Measurements from ENCODE around the gene CAPN2. TPM values are rescaled to one million over a fixed set of nuclear protein-coding genes. Genes with fewer than 3 reads are reported as not detected.

CAPN2 gene
- total and polyA plus RNA-seq, 2 experiments from 2014 or later, result 8.4 to 17.8 TPM

- Histone ChIP-seq H3K27ac (ENCODE audit: low read depth) (no peak overlapping the region), H3K4me2 (no peak overlapping the region), H3K27me3 (ENCODE audit: insufficient read depth) (no peaks in the 10 kb centered on the region), H3F3A (replicated peaks; ENCODE audit: low read depth) (no peaks in the 10 kb centered on the region), H3K9me2 (ENCODE audit: insufficient read depth) (peaks cover 4% of the 10 kb centered on the region; the same call in 1 of the 2 replicates), H3K4me3 (no peak overlapping the region), H3K36me3 (ENCODE audit: insufficient read depth) (peaks cover 12% of the 10 kb centered on the region; the same call in 1 of the 2 replicates), H2AFZ (0 out of 2 replicates have a peak overlapping the region, but pooled peaks have one; percentile 14), H3K4me1 (ENCODE audit: insufficient read depth) (no peaks in the 10 kb centered on the region), H3K79me2 (replicated peaks; ENCODE audit: insufficient read depth) (no peaks in the 10 kb centered on the region), H4K20me1 (replicated peaks; ENCODE audit: insufficient read depth) (no peaks in the 10 kb centered on the region)
- H3K27ac Mint-ChIP-seq, result no peak overlapping the region
- TF ChIP-seq ZNF331 (CRISPR knock-in tag; IDR thresholded peaks at IDR 0.05; ENCODE audit: low read depth) (no peak), ETS1 (IDR thresholded peaks at IDR 0.05) (no peak), EZH2 (IDR thresholded peaks at IDR 0.05; ENCODE audit: low read depth, unreplicated experiment) (no peak), JUNB (IDR thresholded peaks at IDR 0.05; ENCODE audit: unreplicated experiment) (no peak), POLR2AphosphoS5 (IDR thresholded peaks at IDR 0.05; ENCODE audit: low read depth) (no peak), CREB1 (CRISPR knock-in tag; IDR thresholded peaks at IDR 0.05; ENCODE audit: low read depth) (no peak), ZNF462 (CRISPR knock-in tag; IDR thresholded peaks at IDR 0.05) (no peak), REST (IDR thresholded peaks at IDR 0.05; ENCODE audit: unreplicated experiment) (no peak), EZH2phosphoT487 (IDR thresholded peaks at IDR 0.05; ENCODE audit: unreplicated experiment) (no peak), NANOG (IDR thresholded peaks at IDR 0.05; ENCODE audit: borderline replicate concordance) (no peak), CTCF (conservative IDR thresholded peaks at IDR 0.05; ENCODE audit: low read depth in 2 of 2) (no peak)
- DNase-seq (ENCODE audit: low spot score) (no peak), ATAC-seq (no peak)
- H3K36me3 Mint-ChIP-seq (ENCODE audit: low read depth), result peaks cover 10% of the 10 kb centered on the region
- peaks cover 3% of the 10 kb centered on the region for H3K4me1 Mint-ChIP-seq
- no peak overlapping the region for H3K4me3 Mint-ChIP-seq
- H3K27me3 Mint-ChIP-seq (ENCODE audit: insufficient read depth, low read depth, poor library complexity), result peaks cover 3% of the 10 kb centered on the region
- peaks cover 15% of the 10 kb centered on the region for H3K9me3 Mint-ChIP-seq
Observed at GRCh38 chr1:223669003-223669795, 43.1 kb upstream of the CAPN2 start.
